HG03175 (cell line): ENCODE results near the gene ARL4D.
"Not testable (repeated sequence)": the region's sequence is repeated elsewhere in the genome, so short reads cannot be mapped to it uniquely, and the experiment has no call there.

Experiments used
- ATAC-seq: cut with Tn5 transposase; IDR thresholded peaks from one replicate; pipeline ENCODE4 v1.9.1; 2021; ENCODE audit warnings: mild to moderate bottlenecking, moderate library complexity; ENCODE audit not compliant: unreplicated experiment

Gene ARL4D

DNA sequence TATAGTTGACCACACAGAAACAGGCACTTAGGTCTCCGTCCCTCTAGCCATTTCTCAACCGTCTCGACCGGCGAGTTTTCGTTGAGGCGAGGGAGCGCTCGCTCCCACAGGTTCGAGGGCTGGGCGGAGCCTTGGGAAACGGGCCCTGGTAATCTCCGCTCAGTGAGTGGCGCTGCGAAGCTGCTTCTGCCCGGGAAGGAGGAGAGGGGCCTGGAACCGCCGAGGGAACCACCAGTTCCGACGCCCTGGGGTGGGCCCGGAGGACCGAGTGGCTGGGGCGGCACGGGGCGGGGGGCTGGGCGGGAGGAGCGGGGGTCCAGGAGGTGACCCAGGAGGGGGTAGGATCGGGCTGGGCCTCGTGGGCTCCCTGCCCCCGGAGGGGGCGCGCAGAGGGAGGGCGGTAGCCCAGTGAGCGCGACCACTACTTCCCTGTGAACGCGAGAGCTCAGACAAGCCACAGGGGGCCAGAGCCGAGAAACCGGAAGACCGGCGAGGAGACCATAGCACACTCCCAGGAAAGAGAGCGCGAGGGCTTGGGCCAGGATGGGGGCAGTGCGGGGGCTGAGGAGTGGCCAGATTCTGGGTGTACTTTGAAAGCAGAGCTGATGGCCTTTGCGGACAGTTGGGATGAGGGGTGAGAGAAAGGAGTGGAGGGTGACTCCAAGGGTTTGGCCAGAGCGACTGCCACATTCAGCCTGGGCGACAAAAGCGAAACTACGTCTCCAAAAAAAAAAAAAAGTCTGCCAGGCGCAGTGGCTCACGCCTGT, 29.9 kb upstream of the ARL4D start:
- no peak for ATAC-seq

DNA sequence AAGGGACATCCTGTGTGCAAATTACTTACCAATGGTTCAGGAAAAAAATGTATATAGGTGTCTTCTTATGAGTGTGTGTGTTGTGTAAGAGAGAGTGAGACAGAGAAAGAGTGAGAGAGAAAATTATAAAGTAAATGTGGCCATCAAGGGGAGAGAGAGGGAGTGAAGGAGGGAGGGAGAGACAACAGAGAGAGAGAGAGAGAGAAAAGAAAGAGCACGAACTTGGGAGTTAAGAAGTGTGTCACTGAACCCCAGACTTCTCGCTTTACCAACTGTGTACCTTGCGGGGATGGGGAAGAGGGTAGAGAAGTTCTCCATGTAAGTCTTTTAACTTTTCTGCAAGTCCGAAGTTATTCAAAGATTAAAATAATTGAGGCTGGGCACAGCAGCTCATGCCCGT, 28.8 kb upstream of the ARL4D start:
- no peak for ATAC-seq

DNA sequence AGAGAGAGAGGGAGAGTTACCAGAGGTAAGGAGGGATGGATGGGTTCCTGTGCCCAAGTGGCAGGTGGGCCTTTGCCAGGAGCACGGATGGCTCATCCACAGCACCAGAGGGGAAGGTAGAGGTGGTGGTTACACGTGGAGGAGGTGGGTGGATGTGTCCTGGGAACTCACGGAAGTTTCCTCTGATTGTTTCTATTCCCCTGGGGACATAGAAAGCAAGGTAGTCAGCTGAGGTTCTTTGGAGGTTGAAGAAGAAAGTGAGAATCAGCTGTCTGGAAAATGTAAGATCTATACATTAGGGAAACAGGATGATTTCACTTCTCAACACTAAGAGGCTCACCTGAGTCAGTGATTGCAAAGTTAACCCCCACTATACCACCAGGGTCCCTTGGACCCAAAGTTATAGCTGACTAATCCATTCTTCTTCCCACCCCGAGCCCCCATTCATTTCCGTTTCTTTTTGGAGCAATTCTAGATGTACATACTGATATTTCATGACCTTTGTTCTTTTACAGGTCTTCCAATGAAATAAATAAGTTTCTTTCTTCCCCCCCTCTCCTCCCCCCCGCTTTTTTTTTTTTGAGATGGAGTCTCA, 27.5 kb upstream of the ARL4D start:
- no peak for ATAC-seq

DNA sequence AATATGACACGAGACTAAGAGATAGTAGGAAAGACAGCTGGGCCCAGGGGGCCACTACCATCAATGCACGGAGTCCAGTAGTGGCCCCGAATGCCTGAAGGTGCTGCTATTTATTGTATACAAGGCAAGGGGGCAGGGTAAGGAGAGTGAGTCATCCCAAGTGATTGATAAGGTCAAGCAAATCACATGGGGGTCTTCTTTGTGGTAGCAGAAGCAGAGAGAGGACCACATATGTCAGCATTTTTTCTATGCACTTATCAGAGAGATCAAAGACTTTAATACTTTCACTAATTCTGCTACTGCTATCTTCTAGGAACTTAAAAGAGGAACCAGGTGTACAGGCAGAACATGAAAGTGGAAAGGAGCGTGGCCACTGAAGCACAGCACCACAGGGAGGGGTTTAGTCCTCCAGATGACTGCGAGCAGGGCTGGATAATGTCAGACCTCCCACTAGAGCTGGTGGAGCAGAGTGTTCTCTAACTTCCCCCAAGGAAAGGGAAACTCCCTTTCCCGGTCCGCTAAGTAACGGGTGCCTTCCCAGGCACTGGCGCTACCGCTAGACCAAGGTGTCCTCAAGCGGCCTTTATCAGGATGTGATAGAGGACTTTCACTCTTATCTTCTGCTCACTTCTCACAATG, 26.4 kb upstream of the ARL4D start:
- no peak for ATAC-seq

DNA sequence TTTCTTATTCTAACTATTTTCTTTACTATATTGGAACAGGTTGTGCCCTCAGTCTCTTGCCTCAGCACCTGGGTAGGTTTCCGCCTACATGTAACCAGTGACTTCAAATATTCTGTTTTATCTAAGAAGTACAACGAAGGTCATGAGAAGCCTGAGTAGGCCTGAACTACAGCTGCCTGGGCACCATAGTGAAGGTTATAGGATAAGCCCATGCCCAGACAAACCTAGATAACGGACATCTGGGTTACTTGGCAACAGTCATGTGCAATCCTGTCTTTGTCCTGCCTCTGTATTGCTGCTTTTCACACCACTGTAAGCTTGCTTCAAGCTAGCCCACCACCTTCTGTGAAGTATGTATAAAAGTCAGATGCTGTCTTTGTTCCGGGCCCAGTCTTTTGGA, 25.4 kb upstream of the ARL4D start:
- no peak for ATAC-seq

DNA sequence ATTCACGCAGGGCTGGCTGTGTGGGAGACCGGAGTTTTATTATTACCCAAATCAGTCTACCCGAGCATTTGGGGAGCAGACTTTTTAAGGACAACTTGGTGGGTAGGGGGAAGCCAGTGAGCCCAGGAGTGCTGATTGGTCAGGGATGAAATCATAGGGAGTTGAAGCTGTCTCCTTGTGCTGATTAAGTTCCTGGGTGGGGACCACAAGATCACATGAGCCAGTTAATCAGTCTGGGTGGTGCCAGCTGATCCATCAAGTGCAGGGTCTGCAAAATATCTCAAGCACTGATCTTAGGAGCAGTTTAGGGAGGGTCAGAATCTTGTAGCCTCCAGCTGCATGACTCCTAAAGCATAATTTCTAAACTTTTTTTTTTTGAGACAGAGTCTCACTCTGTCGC, 22.9 kb upstream of the ARL4D start:
- not testable (repeated sequence) for ATAC-seq

DNA sequence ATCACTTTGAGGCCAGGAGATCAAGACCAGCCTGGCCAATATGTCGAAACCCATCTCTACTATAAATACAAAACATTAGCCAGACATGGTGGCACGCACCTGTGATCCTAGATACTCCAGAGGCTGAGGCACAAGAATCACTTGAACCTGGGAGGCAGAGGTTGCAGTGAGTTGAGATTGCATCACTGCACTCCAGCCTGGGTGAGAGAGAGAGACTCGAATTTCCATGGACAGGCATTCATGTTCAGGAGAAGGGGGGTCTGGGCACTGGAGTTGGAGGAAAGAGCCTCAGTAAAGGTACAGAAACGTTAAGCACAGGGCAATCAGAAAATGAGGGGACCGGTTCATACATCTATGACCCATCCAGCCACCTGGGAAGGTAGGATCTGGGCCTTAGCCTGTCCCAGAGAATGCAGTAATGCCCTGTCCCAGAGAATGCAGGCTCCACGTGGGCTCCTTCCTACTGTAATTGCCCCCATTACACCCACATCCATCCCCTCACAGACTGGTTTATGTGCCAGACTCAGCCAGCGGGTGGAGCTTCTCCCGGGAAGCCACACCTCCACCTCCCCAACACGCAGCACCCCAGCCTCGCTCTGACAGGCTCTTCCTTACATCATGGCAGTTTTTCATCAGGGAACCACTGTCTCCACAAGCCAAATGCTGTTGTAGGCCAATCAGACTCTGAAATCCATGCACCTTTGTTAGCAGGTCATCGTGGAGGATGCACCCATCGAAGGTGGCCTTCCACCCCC, 21.6 kb upstream of the ARL4D start:
- no peak for ATAC-seq

DNA sequence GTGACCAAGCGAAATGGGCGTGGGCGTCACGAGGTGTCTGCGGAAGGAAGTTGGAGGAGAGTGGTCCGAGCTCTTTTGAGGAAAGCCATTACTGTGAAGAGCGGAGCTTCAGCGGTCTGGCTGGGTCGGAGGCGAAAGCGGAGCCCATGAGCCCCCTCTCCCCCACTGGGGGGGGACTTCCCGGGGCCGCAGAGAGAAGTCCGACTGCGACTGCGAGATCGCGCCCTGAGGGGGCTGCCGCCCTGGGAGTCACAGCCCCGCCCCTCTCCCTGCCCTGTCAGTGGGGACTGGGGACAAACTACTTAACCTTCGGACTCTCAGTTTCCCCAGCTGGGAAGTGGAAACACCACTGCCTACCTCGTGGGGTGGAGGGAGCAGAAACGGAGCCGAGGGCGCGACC, 20.0 kb upstream of the ARL4D start:
- ATAC-seq: no peak

DNA sequence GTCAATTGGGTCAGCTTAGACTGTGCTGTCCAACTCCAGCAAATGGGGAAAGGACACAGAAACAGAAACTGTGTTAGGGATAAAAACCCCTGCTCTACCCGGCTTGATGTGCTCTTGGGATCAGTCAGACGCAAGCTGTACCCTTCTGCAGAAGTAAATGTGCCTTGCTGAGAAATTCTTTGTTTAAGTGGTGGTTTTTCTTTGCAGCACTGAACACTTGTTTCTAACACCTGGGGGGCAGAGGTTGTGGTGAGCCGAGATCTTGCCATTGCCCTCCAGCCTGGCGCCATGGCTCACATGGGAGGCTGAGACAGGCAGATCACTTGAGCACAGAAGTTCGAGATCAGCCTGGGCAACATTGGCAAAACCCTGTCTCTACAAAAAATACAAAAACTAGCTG, 18.5 kb upstream of the ARL4D start:
- ATAC-seq: no peak

DNA sequence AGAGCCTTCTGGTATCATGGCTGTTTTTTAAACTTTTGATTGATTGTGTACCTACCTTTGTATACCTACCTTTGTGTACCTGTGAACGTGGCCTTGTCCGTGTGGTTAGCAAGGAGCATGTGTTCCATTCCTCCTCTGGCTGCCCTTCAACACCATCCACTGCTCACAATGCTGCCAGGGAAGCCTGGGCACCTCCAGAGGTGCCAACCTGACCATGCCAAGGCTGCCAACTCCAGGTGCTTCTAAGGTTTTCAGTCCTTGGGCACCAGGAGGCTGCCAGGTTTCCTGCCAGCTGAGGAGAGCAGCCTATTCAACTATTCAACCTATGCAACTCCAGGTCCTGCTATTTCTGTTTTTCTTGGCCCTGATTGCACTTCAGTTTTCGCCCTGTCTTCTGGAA, 17.6 kb upstream of the ARL4D start:
- ATAC-seq: no peak

DNA sequence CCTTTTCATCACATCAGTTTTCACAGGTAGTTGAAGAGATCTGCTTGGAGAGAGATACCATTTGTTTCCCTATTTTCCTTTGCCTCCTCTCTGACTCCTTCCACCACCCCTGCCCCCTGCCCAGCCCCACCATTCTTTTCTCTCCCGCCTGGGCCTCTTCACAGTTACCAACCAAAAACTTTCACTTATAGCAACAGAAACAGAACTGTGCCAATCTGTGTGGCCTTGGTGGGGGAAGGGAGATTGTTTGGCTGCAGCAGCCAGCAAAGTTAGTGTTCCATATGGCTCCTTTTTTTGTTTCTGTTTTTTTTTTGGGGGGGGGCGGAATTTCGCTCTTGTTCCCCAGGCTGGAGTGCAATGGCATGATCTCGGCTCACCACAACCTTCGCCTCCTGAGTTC, 17.2 kb upstream of the ARL4D start:
- no peak for ATAC-seq

DNA sequence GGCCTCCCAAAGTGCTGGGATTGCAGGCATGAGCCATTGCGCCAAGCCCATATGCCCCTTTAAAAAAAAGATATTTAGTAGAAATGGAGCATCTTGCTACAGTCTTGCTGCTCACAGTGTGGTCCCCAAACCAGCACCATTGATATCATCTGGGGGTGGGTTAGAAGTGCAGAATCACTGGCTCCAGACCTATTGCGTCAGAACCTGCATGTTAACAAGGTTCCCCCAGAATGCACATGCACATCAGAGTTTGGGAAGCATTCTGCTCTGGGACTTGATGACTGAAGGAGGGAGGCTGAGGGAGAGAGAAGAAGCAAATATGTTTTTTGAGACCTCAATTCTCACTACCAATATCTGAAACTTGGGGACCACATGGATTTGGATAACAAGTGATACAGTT, 16.0 kb upstream of the ARL4D start:
- ATAC-seq: no peak

DNA sequence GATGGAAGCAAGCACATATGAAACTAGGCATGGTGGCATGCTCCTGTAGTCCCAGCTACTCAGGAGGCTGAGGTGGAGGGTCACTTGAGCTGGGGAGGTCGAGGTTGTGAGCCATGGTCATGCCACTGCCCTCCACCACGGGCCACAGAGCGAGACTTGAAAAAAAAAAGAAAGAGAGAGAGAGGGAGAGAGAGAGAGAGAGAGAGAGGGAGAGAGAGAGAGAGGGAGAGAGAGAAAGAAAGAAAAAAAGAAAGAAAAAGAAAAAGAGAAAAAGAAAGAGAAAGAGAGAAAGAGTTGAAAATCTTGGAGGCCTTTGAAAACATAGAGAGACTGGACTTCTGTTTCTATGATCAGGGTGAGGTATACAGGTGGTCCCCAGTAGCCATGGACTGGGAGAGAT, 15.4 kb upstream of the ARL4D start:
- no peak for ATAC-seq

DNA sequence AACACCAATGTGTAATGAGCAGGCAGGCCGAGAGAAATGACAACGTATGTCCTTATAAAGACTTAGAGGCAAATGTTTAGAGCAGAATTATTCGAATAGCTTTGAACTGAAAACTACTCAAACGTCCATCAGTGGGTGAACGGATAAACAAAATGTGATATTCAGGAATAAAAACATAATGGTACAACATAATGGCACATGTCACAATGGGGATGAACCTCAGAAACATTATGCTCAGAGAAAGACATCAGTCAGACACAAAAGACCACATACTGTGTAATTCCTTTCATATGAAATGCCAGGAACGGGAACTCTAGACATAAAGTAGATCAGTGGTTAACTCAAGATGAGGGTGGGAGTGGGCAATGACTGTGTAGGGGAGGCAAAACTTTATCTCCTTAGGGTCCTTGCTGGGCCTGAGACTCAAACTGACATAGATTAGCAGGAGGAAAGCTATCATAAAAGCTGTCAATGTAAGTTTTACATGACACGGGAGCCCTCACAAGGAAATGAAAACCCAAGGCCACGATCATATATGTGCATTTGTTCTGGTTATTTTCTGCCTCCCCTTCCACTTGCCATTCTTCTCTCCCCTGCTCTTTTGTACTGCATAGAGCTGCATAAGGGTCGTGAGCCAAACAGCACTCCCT, 14.8 kb upstream of the ARL4D start:
- no peak for ATAC-seq

DNA sequence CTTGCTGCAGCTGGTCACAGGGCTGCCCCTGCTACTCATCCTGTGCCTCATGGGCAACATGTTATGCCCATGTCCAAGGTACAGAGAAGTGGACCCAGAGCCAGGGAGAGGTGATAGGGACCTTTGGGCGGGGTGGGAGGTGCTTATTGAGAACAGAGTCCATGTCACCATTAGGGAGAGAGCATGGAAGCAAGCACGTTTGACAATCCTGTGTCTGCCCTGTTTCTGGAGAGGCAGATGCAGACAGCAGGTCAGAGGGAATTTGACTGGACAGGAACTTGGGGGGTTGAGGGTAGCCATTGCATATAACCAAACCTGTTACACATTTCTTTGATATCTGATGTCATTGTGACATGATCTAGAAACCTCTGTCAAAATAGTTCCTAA, 14.3 kb upstream of the ARL4D start:
- no peak for ATAC-seq

DNA sequence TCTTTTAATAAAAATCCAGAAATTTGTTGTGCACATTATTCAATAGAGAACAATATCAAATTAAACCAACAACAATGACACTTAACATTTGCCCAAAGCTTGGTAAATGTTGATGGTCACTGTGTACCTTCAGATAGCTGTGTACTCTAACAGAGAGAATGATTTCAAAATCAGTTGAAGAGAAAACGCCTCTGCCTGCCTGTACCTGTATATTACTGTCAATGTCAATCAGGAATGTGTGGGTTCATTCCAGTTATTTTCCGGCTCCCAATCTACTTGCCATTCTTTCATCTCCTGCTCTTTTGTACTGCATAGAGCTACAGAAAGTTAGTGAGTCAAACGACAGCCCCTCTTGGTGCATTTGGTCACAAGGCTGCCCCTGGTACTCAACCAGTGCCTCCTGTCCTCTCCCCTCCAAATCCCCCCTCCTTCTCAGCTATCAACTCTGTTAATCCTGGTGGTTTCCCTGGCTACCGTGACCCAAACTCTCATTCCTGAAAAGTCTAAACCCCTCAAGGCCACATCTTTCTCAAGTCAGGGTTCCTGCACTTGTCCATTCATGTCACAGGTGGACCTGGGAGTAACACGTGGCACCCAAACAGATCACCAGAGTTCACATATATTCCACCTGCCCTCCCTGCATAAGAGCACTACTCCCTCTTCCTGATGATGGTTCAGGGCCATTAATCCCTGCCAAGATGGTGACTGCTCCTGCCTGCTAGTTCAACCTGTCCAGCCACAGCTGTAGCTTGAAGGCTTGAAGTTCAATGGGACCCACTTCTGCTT, 13.6 kb upstream of the ARL4D start:
- no peak for ATAC-seq

DNA sequence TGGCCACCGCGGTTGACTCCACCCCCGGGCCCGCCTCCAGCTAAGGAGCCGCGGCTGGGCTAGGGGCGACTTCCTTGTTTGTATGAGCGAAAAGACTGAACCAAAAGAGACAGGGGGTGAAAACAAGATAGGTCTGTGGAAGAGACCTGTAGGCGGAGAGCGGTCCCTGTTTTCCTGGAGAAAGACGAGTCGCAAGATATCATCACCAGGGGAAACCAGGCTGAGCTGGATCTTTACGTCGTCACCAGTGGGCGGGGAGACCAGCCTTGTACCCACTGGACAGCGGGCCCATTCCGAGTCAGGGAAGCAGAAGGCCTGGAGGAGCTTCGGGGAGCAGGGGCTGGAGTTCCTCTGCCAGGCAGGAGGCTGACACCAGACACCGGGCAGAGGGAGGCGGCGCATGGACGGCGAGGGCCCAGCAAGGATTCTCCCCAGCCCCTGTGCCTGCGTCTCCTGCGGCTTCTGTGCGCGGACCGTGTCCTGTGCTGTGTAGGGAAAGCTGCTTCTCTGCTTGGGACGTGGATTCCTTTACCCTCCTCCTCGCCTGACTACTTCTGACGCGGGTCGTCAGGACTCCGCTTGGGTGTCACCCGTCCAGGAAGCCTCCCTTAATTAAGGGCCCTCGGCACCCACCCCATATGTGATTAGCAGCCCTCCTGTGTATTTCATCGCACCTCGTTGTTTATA, 10.3 kb upstream of the ARL4D start:
- peak; percentile 63 for ATAC-seq

DNA sequence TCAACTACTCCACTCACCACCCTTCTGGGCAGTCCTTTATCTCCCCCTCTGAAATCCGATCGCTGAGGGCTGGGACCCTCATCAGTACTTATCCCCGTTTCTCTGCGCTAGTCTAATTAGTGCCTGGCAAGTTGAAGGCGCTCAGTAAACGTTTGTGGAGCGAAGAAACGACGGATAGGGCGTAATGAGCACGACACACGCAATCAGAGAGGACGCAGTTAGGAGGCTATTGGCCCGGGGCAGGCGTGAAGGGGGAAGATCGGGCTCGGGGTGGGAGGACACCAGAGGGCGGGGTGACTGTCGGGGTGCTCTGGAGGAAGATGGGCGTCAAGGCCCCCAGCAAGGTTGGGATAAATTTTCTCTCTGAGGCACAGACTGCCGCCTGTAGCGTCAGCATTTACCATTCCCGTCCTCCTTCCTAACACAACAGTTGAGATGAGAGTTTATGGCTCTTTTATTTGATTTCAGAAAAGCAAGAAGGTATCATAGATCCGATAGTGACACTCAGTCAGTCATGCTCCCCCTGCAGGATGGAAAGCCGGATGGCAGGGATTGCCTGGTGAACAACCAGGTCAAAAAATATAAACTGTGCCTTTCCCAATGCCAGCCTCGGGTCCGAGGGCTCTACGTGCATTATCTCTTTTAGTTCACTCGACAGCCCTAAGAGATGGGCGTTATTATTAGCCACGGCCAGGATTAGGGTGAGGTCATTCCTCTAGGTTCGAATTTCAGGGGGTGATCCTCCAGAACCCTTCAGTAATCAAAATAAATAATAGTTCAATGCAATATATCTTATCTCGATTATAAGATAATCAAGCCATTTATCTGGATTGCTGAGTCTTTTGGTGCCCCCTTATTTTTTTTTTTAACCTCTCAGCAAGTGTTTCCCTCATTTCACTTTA, 9.5 kb upstream of the ARL4D start:
- ATAC-seq: peak; percentile 54

DNA sequence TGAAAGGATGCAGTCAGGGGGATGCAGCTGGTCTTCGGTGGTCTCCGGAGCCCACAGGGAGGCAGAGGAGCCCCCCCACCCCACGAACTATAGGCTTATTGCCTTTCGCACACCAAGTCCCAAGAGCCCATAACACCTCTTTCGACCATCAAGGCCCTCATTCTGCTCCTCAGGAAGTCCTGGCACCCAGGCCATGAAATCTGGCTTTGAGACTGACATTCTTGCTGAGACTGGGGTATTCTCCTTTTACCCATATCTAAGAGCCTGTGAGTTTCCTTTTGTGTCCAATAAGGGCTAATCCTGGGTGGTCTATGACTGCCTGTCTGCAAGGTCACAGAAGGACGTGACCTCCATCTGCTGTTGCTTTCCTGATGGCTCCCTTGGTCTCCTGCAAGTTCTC, 6.4 kb upstream of the ARL4D start:
- no peak for ATAC-seq
